RKO (cell line): Measurements from ENCODE around the gene TNIP3.

Experiments used
- DNase-seq: peaks from one replicate; pipeline ENCODE4 v3.0.0-alpha.2; 2016; ENCODE audit warnings: low spot score

TNIP3 gene

DNA sequence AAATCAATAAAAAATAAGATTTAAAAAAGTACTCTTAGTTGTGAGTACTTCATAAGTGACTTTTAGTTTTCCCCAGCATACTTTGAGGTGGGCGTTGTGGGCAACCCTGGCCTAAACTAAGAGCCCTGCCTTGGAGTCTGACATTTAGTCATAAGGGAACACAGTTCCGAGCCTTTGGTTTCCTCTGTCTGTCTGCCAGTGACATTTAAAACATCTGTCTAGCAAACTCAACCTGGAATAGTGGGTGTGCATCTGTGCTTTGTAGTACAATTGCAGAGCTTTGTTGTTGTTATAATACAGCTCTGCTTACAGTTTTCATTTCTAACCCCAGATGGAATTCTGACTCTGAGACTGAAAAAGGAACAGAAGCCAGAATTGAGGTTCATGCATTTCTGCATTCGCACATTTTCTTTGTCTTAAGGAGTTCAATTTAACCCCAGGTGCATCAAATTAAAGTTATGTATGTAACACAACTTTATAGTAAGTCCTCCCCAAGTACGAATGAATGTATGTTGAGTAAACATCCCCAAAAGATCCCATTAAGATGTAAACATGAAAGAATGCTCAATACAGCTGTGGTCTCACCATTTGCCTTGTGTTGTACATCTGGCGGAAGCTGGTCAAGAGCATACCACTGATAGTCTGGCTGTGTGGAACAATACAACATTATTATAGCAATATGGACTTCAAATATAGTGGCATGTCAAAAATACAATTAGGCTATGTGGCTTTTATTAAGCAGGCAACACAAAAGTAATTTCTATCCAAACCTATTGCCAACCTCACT, 25.9 kb downstream of the TNIP3 start:
- DNase-seq: no peak

- DNase-seq: no peak
Observed at GRCh38 chr4:121130326-121130660, 33.8 kb downstream of the TNIP3 start.

- DNase-seq: no peak
Observed at GRCh38 chr4:121129606-121130325, 34.4 kb downstream of the TNIP3 start.

DNA sequence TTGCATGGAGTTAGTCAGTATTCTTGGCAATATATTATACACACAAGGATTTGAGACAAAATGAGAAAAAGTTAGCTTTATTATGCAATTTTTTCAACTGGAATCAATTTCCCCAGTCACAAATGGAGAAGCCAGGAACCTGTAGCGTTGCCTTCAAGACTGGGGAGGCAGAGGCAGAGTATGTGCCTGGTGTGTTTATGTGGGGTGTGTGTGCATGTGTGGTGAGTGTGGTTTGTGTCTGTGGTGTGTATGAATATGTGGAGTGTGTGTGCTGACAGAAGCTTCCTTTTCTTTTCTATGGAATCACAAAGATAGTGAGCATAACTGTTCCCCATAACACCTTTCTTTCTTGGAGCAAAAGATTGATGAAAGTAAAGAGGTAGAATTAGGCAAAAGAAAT, 37.0 kb downstream of the TNIP3 start:
- DNase-seq: no peak

GRCh38 chr4:121126449-121127006, 37.6 kb downstream of the TNIP3 start:
- no peak for DNase-seq

DNA sequence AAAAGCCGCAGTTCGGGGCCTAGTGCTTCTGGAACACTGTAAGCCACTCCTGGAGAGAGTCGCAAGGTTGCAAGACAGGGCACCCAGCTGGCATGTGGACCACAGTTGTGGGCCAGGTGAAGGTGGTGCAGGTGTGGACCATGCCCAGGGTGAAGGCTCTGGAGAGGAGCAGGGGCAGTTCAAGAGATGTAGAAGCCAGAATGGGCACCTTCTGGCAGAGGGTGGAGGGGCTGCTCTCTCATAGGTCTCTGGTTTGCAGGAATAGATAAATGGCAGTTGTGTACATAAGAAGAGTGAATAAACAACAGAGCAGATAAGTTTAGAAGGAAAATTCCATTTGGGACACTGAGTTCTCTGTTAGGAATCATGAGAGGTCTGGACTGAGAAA, 38.6 kb downstream of the TNIP3 start:
- no peak for DNase-seq

DNA sequence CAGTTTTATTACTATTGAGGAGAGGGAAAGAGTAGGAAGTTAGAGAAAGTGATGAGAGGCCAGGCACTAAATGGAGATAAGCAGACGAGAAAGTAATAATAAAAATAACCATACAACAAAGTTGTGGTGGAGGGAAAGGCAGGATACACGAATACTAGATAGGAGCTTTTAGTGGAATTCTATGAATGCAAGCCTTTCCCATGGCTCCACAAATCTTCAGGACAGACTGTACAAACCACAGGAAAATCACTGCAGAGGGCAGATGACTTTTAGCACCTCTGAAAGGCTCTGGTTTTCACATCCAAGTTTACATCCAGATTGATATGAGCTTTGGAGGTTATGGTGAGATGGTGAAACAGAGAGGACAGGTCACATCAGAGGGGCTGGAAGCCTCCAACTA, 41.5 kb downstream of the TNIP3 start:
- DNase-seq: no peak

DNA sequence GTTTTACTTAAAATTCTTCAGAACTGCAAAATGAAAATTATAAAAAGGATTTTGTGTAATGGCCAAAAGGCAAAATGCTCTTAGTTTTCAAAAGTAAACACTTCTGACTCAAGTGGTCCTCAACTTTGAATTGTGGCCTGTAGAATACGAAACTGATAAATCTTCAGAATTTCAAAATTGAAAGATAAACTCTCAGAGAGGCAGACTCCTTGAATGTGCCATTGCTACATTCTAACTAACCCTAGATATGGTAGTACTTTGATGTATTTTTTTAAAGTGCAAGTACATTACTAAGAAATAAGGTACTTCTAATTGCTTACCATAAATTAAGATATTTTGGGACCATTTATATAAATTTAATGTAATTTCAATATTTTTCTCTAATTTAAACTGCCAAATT, 44.4 kb downstream of the TNIP3 start:
- DNase-seq: no peak

DNA sequence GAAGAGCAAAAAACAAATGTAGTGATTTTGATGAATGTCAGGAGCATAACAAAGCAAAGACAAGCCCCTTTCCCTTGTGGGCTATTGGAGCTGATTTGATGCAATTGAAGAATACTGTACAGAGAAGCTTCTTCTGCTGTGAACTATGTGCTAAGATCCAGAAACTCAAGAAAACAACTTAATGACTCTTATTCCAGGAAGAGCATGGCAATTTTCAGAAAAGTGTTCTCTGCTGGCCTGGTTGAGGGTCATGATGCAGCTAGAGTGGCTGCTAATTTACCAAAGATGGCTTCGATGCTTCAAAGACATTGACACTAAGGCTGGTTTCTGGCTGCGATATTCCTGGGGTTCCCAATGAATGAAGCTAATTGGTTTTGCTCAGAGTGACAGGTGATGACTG, 45.8 kb downstream of the TNIP3 start:
- DNase-seq: no peak

- no peak for DNase-seq
Observed at GRCh38 chr4:121114756-121115155, 49.4 kb downstream of the TNIP3 start.

DNA sequence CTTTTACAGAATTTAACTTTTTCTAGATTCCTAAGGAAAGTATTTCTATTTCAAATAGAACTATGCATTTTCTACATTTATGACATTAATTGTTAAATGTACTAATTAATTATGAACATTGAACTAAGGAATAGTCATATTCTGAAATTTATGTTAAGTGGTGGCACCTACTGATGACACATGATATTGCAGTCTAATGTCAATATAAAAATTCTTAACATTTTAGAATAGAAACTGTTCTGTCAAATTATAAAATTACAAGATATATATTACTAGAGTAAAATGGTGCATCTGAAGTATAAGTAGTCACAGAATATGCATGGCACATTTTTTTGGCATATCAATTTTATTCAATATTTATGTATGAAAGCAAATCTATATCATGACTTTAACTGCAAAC, 51.6 kb downstream of the TNIP3 start:
- DNase-seq: no peak

- DNase-seq: no peak
Observed at GRCh38 chr4:121108557-121108956, 55.6 kb downstream of the TNIP3 start.

DNA sequence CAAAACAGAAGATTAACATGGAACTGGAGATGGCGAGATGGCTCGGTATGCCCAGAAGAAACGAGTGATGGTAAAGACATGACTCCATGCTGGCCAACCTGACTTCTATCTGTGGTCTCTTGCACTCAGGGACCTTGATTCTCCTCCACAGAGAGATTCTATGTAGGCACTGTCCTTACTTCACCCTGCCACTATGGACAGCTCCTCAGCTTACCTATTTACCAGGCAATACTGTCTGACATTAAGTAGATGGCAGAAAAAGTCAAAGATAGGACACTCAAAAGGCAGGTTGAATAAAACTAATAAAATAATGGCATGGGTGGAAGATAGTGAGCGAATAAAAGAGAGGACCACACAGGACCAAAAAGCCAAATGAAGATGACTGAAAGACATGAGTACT, 56.6 kb downstream of the TNIP3 start:
- DNase-seq: no peak

DNA sequence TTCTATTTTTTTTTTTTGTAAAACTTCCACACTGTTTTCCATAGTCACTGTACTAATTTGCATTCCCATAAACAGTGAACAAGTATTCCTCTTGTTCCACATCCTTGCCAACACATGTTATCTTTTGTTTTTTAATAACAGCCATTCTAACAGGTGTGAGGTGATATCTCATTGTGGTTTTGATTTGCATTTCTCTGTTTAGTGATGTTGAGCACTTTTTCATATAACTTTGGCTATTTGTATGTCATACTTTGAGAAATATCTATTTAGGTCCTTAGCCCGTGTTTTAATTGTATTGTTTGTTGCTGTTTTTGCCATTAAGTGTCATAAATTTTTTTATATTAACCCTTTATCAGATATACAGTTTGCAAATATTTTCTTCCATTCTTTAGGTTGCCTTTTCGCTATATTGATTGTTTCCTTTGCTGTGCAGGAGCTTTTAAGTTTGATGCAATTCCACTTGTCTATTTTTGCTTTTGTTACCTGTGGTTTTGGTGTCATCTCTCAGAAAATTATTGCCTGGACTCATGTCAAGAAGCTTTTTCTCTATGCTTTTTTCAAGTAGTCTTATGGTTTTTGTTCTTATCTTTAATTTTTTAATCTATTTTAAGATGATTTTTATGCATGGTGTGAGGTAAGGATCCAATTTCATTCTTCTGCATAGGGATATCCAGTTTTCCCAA, 63.9 kb downstream of the TNIP3 start:
- DNase-seq: no peak

- DNase-seq: no peak
Observed at GRCh38 chr4:121098266-121098665, 65.9 kb downstream of the TNIP3 start.

- DNase-seq: peak; percentile 65
Observed at GRCh38 chr4:121096629-121097028, 67.5 kb downstream of the TNIP3 start.

- no peak for DNase-seq
Observed at GRCh38 chr4:121096191-121096590, 67.9 kb downstream of the TNIP3 start.

DNA sequence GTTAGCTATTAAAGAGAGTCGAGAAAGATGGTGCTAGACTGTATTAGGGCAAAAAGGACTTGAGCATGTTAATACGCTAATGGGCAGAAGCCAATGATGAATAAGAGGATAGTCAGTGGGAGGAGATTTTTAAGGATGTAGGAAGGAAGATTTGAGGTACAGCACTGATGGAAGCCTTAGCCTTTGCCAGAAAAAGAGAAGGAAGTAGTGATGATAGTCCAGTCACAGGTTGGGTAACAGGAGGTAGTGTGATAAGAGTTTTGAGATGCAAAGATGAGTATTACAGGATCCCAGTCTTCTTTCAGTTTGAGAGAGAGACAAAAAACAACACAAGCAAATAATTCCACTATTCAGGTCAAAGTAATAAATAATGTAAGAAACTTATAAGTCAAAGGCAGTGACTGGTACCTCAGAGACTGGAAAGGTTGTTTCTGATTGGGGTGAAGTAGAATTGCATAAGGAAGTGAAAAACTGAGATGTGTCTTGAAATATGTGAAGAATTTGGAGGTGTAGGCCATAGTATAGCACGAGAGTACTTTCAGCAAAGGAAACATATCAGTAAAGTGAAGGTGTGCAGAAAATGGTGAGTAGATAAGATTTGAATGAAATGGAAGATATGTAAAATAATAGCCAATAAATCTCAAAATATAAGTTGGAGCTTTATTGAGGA, 69.7 kb downstream of the TNIP3 start:
- no peak for DNase-seq

- no peak for DNase-seq
Observed at GRCh38 chr4:121093261-121093660, 70.9 kb downstream of the TNIP3 start.

- DNase-seq: no peak
Observed at GRCh38 chr4:121091941-121092340, 72.2 kb downstream of the TNIP3 start.

DNA sequence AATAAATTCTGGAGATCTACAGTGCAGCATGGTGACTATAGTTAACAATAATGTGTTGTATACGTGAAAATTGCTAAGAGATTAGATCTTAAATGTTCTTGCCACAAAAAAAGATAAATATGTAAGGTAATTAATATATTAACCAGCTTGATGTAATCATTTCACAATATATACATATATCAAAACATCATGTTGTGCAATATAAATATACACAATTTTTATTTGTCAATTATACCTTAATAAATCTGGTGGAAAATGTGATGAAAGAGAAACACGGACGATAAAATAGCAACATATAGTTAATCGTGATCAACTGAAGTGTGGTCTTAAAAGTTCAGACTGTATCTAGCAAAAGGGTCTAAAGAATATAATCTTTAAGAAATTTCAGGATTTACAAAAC, 75.3 kb downstream of the TNIP3 start:
- DNase-seq: no peak
